Measurements from ENCODE around the gene CCDC175.

DNA sequence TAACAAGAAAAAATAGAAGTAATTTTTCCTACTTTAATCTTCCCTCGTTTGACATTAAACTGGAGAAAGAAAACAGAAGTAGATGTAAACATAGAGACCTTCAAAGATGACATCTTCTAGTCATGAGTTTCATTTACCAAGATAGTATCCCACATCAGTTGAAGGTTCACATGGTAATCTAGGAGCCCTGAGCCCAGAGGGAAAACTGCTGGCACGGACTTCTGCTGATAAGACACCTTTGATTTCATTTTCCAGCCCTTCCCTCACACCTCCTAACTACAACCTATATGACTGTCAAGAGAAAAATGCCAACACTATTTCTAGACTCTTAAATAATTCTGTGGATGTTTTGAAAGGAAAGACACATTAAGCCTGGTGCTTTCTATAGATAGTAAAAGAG lies 46.0 kb upstream of the CCDC175 start:
- TF ChIP-seq, protein P1, sequence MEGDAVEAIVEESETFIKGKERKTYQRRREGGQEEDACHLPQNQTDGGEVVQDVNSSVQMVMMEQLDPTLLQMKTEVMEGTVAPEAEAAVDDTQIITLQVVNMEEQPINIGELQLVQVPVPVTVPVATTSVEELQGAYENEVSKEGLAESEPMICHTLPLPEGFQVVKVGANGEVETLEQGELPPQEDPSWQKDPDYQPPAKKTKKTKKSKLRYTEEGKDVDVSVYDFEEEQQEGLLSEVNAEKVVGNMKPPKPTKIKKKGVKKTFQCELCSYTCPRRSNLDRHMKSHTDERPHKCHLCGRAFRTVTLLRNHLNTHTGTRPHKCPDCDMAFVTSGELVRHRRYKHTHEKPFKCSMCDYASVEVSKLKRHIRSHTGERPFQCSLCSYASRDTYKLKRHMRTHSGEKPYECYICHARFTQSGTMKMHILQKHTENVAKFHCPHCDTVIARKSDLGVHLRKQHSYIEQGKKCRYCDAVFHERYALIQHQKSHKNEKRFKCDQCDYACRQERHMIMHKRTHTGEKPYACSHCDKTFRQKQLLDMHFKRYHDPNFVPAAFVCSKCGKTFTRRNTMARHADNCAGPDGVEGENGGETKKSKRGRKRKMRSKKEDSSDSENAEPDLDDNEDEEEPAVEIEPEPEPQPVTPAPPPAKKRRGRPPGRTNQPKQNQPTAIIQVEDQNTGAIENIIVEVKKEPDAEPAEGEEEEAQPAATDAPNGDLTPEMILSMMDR (IDR thresholded peaks at IDR 0.05; ENCODE audit: low read depth, low read length, poor library complexity, severe bottlenecking): no peak
- no peak for TF ChIP-seq EZH2phosphoT487 (IDR thresholded peaks at IDR 0.05; ENCODE audit: borderline replicate concordance, low read length)

Data from DOHH2 (cell line).